LNCAP (cell line): Measurements from ENCODE around the gene CDKAL1.

Source experiments
- CTCF ChIP-seq: fragments of 450-650 bp; IDR thresholded peaks from 2 replicates; pipeline ENCODE4 v1.5.1; 2017; ENCODE audit warnings: mild to moderate bottlenecking

Gene CDKAL1

GRCh38 chr6:20704325-20705025 is 170.2 kb downstream of the CDKAL1 start:
- no peak for TF ChIP-seq CTCF

- TF ChIP-seq CTCF, result no peak
These were observed 171.5 kb downstream of the CDKAL1 start for GRCh38 chr6:20705741-20706140.

GRCh38 chr6:20706238-20706938 is 172.1 kb downstream of the CDKAL1 start:
- no peak for TF ChIP-seq CTCF

GRCh38 chr6:20706939-20707485 is 172.8 kb downstream of the CDKAL1 start:
- no peak for TF ChIP-seq CTCF

GRCh38 chr6:20707870-20708269 is 173.6 kb downstream of the CDKAL1 start:
- TF ChIP-seq CTCF, result no peak

GRCh38 chr6:20708367-20709124 is 174.3 kb downstream of the CDKAL1 start:
- TF ChIP-seq CTCF, result no peak

- TF ChIP-seq CTCF, result no peak
These were observed 175.2 kb downstream of the CDKAL1 start for GRCh38 chr6:20709451-20709850.
